NCI-H2107 treated with DMSO at 0.1 percent for 48 hours (cell line): ENCODE measurements around the gene FUT2.
A peak's percentile ranks its signal among the peaks of the same experiment; 100 is the strongest.
"Not testable (repeated sequence)": the region's sequence is repeated elsewhere in the genome, so short reads cannot be mapped to it uniquely, and the experiment has no call there.

Experiments used
- DNase-seq: peaks from one replicate; lab custom pipeline; 2025; ENCODE audit not compliant: unreplicated experiment; lab: John Stamatoyannopoulos, UW

The FUT2 gene

DNA sequence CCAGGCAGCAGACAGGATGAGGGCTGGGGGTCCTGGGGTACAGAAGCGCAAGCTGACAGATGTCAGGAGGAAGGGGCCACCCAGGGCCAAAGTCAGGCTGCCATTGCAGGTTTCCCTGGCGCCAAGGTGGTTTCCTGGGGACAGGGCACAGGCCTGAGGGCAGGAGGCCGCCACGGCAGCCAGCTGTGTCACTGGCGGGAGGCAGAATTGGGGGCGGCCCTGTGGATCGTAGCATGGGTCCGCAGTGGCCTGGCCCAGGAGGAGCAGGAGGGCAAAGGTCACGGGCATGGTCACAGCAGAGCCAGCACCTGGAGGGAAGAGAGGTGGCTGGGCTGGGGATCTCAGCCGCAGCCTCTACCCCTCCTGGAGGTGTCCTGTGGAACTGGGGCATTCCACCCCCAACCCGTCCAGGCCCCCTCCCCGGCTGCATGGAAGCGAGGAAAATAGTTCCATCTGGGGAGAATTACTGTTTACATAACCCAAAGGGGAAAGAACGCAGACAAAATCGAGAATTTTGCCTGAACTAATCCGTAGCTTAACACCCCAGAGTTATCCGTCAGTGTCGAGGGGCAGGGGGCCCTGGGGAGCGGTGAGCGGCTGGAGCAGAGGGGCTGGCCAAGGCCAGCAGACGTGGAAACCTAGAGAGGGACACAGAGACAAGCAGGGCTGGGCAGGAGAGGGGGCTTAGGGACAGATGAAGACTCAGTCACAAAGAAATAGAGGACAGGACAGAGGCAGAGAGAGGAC lies 24.9 kb upstream of the FUT2 start:
- no peak for DNase-seq

GRCh38 chr19:48671446-48671995 lies 24.2 kb upstream of the FUT2 start:
- DNase-seq = no peak

- no peak for DNase-seq
Measured at GRCh38 chr19:48672994-48673393, 22.8 kb upstream of the FUT2 start, which contains the start of gene NTN5. TSS of gene NTN5 (minus strand) at chr19:48673017. CDS start at chr19:48670986, 2,031 bp downstream.

DNA sequence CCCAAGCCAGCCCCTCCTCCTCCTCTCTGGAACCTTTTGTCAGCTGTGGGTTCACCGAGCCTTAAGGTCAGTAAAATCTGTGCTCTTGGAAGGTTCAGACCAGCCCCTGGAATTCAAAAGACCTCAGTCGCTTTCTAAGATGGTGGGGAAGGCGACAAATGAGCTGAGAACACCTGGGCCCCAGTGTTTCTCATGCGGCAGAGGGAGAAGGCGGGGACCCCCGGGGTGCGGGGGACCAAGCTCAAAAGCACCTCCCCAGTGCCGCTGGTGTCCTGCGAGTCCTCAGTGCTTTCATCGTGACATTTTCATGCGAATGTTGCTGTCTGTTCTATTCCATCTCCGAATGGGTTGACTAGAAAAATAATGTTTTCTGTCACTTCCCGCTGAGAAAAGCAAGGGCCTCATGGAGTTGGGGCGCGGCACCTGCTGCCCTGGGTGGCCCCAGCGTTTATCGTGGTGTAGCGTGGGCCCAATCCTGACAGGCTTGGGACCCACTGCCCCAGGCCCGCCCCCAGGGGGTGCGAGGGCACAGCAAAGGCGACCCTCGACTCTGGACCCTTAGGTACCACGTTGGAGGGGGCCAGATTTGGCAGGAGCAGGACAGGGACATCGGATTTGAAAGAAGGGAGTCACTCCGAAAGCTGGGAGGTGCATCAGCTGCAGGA lies 22.2 kb upstream of the FUT2 start:
- no peak for DNase-seq

GRCh38 chr19:48674216-48674809 lies 21.5 kb upstream of the FUT2 start:
- no peak for DNase-seq

DNA sequence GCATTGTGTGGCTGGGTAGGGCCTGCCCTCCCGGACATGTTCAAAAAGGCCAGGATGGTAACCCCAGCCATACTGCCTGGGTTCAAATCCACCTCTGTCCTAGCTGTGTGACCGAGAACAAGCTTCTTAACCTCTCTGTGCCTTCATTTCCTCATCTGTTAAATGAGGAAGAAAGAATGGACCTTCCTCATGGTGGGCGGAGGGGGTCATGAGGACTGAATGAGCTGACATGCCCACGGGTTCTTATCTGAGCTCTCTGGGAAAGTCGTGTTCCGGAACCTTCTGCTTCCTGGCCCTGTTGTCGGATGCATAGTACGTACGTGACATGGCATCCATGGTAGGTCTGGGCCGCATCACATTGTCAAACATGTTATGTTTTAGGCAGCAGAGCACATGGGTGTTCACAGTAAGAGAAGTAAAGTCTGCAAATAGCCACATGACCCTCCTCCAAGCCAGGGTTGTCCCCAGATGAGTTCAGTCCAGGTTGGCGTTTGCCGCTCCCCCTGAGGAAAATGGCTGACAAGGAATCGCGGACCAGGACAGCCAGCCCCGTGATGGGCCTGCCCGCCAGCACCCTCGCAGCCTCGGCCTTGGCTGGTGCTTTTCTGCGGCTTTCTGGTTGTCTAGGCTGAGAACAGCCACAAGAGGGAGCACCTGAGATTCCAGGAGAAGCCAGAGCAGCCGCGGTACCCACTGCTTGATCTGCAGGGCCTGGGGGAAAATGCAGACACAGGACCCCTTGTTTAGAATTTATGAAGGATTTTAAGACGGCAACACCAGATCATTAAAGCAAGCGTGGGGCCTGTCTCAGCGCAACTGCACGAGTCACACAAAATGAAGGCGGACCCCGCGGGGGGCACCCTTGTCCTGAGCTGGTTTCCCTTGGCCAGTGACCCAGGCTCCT lies 20.6 kb upstream of the FUT2 start:
- DNase-seq = peak; percentile 55

- DNase-seq = no peak
Measured at GRCh38 chr19:48676487-48676886, 19.3 kb upstream of the FUT2 start.

GRCh38 chr19:48676887-48677286 lies 18.9 kb upstream of the FUT2 start:
- DNase-seq = peak; percentile 36

DNA sequence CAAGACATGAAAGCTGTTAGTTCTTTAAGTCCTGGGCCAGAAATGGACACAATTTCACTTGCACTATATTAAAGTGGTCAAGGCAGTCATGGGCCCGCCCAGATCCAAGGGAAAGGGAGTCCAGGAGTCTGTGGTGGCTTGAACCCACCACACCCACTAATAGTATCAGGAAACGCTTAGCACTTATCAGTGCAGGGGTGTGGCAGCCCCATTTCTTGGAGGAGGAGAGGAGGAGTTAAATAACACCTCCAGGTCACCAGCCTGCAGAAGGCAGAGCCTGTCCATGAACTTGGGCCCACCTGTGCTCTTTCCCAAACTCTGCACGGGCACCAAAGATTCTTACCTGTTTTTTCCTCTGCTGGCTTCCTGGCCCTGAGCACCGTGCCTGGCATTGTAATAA lies 17.6 kb upstream of the FUT2 start:
- no peak for DNase-seq

DNA sequence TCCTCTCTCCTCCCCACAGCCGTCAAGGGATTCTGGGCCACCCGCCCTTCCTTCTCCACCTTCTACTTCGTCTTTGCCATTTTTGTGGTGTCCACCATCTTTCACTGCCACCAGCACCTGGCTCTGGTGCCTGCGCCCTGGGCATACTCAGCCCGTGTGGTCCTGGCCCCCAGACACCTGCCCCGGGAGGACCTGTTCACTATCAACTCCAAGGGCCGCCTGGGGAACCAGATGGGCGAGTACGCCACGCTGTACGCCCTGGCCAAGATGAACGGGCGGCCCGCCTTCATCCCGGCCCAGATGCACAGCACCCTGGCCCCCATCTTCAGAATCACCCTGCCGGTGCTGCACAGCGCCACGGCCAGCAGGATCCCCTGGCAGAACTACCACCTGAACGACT lies 15.8 kb upstream of the FUT2 start:
- not testable (repeated sequence) for DNase-seq

DNA sequence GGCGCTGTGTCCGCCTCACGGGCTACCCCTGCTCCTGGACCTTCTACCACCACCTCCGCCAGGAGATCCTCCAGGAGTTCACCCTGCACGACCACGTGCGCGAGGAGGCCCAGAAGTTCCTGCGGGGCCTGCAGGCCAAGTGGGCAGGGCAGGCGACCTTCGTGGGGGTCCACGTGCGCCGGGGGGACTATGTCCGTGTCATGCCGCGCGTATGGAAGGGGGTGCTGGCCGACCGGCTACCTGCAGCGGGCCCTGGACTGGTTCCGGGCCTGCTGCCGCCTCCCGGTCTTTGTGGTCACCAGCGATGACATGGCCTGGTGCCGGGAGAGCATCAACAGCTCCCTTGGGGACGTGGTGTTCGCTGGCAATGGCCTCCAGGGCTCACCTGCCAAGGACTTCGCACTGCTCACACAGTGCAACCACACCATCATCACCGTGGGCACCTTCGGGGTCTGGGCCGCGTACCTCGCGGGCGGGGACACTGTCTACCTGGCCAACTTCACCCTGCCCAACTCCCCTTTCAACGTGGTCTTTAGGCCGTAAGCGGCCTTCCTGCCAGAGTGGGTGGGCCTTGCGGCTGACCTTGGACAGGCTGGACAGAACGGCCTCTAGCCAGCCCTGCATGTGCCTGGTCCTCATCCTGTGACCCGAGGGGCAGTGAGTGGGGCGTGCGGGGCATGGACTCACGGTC lies 15.2 kb upstream of the FUT2 start:
- DNase-seq = no peak

DNA sequence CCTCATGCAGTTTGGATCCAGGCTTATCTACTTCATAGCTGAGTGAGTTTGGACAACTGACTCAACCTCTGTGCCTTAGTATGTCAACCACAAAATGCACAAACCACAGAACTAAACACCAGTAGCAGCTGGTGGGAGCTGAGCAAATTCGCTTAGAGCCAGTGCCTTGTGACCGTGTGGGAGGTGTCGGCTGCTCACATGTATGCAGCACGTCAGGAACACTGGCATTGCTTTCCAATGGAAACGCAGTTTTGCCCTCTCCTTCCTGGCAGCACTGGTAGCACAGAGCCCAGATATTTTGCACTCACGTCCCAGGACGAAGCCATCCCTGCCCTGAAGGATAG lies 14.7 kb upstream of the FUT2 start:
- peak; percentile 90 for DNase-seq

DNA sequence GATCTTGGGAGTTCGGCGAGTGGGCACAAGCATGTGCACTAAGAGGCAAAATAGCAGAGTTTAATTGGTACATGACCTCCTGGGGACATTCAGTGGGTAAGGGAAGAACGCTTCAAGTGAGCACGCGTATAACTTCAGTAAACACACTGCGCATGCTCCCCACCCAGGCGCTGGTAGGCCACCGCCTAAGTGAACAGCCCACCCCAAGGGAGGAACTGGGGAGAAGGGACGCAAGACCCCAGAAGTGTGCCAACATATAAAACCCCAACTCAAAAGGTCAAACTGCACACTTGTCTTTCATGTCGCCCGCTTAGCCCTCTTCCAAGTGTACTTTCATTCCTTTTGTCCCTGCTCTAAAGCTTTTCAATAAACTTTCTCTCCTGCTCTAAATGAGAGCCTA lies 12.4 kb upstream of the FUT2 start:
- no peak for DNase-seq

DNA sequence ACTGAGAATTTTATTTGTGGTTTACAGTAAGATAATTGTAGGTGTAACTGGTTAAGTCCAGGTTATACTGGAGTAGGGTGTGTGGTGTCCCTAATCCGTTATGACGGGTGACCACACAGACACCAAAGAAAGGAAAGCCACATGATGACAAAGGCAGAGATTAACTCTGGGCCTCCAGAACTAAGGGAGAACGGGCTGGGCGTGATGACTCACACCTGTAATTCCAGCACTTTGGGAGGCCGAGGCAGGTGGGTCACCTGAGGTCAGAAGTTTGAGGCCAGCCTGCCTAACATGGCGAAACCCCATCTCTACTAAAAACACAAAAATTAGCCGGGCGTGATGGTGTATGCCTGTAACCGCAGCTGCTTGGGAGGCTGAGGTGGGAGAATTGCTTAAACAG lies 10.2 kb upstream of the FUT2 start:
- DNase-seq = no peak

DNA sequence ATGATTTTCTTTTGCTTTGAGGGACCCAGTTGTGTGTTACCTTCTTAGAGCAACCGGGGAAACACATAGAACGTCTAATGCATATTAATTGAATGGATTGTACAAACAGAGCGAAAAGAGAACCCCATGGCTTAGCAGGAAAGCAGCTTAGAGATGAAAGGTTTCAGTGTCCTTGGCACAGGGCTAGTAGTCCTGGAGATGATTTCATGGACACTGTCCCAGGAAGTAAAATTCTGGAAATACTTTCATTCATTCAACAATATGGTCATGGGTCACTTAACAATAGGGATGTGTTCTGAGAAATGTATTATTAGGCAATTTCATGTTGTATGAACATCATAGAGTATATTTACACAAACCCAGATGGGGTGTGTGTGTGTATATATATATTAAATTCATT lies 9.7 kb upstream of the FUT2 start:
- no peak for DNase-seq

- DNase-seq = not testable (repeated sequence)
Measured at GRCh38 chr19:48686637-48687036, 9.1 kb upstream of the FUT2 start.

- DNase-seq = no peak
Measured at GRCh38 chr19:48687776-48688175, 8.0 kb upstream of the FUT2 start.

DNA sequence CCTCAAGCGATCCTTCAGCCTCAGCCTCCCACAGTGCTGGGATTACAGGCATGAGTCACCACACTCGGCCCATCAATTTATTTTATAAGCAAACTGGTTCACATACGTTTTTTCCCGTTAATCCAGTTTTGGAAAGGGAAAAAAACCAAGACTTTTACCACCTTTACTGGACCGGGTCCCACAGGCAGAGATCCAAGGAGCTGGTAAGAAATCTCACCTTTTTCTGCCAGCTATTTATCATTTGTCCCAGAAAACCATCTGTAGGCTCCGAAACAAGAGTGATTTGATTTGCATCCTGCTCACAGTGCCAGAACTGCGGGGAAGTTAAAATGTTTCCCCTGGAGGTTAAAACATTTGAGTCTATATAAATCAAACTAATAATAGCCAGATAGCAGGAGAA lies 6.3 kb upstream of the FUT2 start:
- no peak for DNase-seq

GRCh38 chr19:48693629-48694028 lies 2.1 kb upstream of the FUT2 start:
- not testable (repeated sequence) for DNase-seq

GRCh38 chr19:48696353-48697010 lies 711 bp downstream of the FUT2 start:
- no peak for DNase-seq
